ENCODE data around the gene GPT2. TPM values are rescaled to one million over a fixed set of nuclear protein-coding genes. Genes with fewer than 3 reads are reported as not detected.

The GPT2 gene
- total and polyA plus RNA-seq, 2 donors (not counting 3 experiments of a cell fraction or from before 2014, with no cell fraction given) = 10.8 to 17.9 TPM

GRCh38 chr16:46976550-46976949 lies 92.4 kb downstream of the GPT2 start:
- H3K4me3 ChIP-seq (replicated peaks in 1 of 3; ENCODE audit: insufficient read depth in 1 of 3, low read depth in 1 of 3, low read length in 3 of 3) = no peak overlapping the region
- no TSS peak for BruUV-seq (replicated peaks)

More at GRCh38 chr16:46976550-46976949, 92.4 kb downstream of the GPT2 start:
- Histone ChIP-seq H3K9ac (replicated peaks; ENCODE audit: extremely low read depth, insufficient read depth, low read length) (no peak overlapping the region), H3K36me3 (ENCODE audit: control insufficient read depth in 2 of 2, extremely low read depth in 1 of 2, insufficient read depth in 2 of 2, low read length in 2 of 2) (no peaks in the 10 kb centered on the region), H3K4me2 (ENCODE audit: insufficient read depth, low read length) (no peak overlapping the region), H3K9me3 (replicated peaks; ENCODE audit: control insufficient read depth, insufficient read depth, low read length) (no peaks in the 10 kb centered on the region), H4K20me1 (replicated peaks; ENCODE audit: control insufficient read depth, extremely low read depth, insufficient read depth, low read length) (peaks cover 3% of the 10 kb centered on the region), H3K27me3 (ENCODE audit: control insufficient read depth in 2 of 2, insufficient read depth in 2 of 2, low read length in 2 of 2) (no peaks in the 10 kb centered on the region), H3K27ac (ENCODE audit: insufficient read depth, low read depth, low read length) (no peak overlapping the region), H3K79me2 (ENCODE audit: control insufficient read depth, insufficient read depth, low read length) (peaks cover 19% of the 10 kb centered on the region), H2AFZ (ENCODE audit: low read depth, low read length) (no peak overlapping the region), H3K4me1 (ENCODE audit: control insufficient read depth, extremely low read depth, insufficient read depth, low read length) (peaks cover 18% of the 10 kb centered on the region), H3K9me1 (replicated peaks; ENCODE audit: control insufficient read depth, extremely low read depth, insufficient read depth, low read length) (no peaks in the 10 kb centered on the region)
- POLR2A ChIA-PET = no interaction called here
- dilution Hi-C loops (cut with MboI; ENCODE audit: extremely low pct_ligation_motif_present, low sequenced_read_pairs) = no loop called here
- CTCF ChIA-PET = interaction anchor here (0.8 to 0.9 kb wide), 2 partner anchors 10 to 61 kb away, joined by 3 read pairs; no protein-coding TSS in a partner anchor
- no peak for DNase-seq (ENCODE audit: low read depth, low spot score)
- FAIRE-seq = no peak
- intact Hi-C loops (cut with micrococcal nuclease) = loop anchor here (10.0 kb wide), 2 partner anchors 1188 to 1388 kb away; no protein-coding TSS in a partner anchor
- TF ChIP-seq MAX (IDR thresholded peaks at IDR 0.05; ENCODE audit: insufficient read depth, insufficient read length) = no peak
- no peak for TF ChIP-seq MYC (IDR thresholded peaks at IDR 0.05; ENCODE audit: low read depth, low read length)
- no peak for TF ChIP-seq GATA2 (IDR thresholded peaks at IDR 0.05; ENCODE audit: insufficient read depth, insufficient read length, low read depth, low read length)
- TF ChIP-seq CTCF (IDR thresholded peaks at IDR 0.05; ENCODE audit: extremely low read depth in 1 of 2, insufficient read depth in 1 of 2, low read depth in 1 of 2, low read length in 2 of 2) = no peak
- no peak for TF ChIP-seq POLR2A (IDR thresholded peaks at IDR 0.05; ENCODE audit: low read depth, low read length)
- no peak for TF ChIP-seq JUN (IDR thresholded peaks at IDR 0.05; ENCODE audit: borderline replicate concordance, insufficient read depth, insufficient read length, low read depth)
- TF ChIP-seq POLR2AphosphoS5 (IDR thresholded peaks at IDR 0.05; ENCODE audit: insufficient read depth, low read depth, low read length) = no peak
- no peak for TF ChIP-seq EZH2 (IDR thresholded peaks at IDR 0.05; ENCODE audit: borderline replicate concordance, low read depth, low read length, severe bottlenecking)
- no peak for TF ChIP-seq FOS (IDR thresholded peaks at IDR 0.05; ENCODE audit: borderline replicate concordance, insufficient read depth, low read length)

Small RNAs within 50 kb of the gene (small RNA-seq; reads per million reads assigned to genes)
- not detected for gene AC007225.2 (ENCODE audit: insufficient read depth, insufficient read length, low read depth, low replicate concordance)

Other genes with a start within 250 kb of the GPT2 start
- 101 and 102 TPM in 2 replicates for gene VPS35, start 195.2 kb upstream of the GPT2 start, total RNA-seq
- 11.6 and 19.7 TPM in 2 replicates for gene VPS35, start 195.2 kb upstream of the GPT2 start, polyA plus RNA-seq
- gene ORC6, start 194.7 kb upstream of the GPT2 start, total RNA-seq = 31.1 and 34.9 TPM in 2 replicates
- 11.1 and 15.9 TPM in 2 replicates for gene ORC6, start 194.7 kb upstream of the GPT2 start, polyA plus RNA-seq
- not detected in 2 replicates for gene MYLK3, start 136.0 kb upstream of the GPT2 start, total RNA-seq
- 0.02 TPM in 1 of 2 replicates, not detected in the other for gene MYLK3, start 136.0 kb upstream of the GPT2 start, polyA plus RNA-seq
- 8.5 and 11.1 TPM in 2 replicates for gene C16orf87, start 53.2 kb upstream of the GPT2 start, total RNA-seq
- 1.6 and 2.4 TPM in 2 replicates for gene C16orf87, start 53.2 kb upstream of the GPT2 start, polyA plus RNA-seq
- 57.5 and 61.4 TPM in 2 replicates for gene DNAJA2, start 89.3 kb downstream of the GPT2 start, total RNA-seq
- gene DNAJA2, start 89.3 kb downstream of the GPT2 start, polyA plus RNA-seq = 4.6 and 6.4 TPM in 2 replicates

Data from endothelial cell of umbilical vein (primary cell).